ENCODE measurements around the gene COL18A1. TPM values are rescaled to one million over a fixed set of nuclear protein-coding genes. Genes with fewer than 3 reads are reported as not detected.

Gene COL18A1
- polyA plus RNA-seq, 2 of the 4 experiments (the other 2 are of a cell fraction), result 17.3 to 88.4 TPM

DNA sequence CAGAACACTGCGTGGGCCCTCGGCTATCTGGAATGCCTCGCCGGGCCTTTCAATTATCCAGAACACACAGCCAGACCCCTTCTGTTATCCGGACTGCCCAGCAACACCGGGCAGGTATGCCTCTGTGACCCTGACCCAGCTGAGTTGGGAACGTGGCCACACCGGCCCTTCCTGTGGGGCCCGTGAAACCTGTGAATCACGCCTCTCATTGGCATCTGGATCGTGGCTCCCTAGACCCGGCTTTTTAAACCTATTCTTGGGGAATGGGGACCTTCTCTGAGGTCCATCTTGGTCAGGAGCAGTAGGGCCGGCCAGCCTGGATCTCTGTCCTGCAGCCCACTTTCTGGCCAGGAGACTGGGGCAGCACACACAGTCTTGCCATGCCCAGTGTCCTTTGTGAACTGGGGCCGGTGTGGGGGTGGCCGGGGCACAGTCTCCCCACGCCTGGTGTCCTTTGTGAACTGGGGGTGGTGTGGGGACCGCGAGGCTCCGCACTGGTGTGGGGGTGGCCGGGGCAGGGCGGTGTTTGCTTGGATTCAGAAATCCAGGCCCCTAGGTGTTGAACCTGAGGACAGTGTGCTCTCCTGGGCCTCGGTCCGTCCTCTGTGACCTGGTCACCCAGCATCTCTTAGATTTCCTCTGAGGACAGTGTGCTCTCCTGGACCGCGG is 11.1 kb downstream of the COL18A1 start:
- POLR2A ChIA-PET, result no interaction called here
- Histone ChIP-seq H3K4me3 (no peak overlapping the region), H3K27ac (peak overlapping the region in 1 of 2 experiments; percentile 21; a peak in 1 of 6 replicates), H3K4me2 (no peak overlapping the region), H3K4me1 (peaks cover 11% of the 10 kb centered on the region), H3K9me3 (no peaks in the 10 kb centered on the region)
- CTCF ChIA-PET, result no interaction called here
- FAIRE-seq (no peak), ATAC-seq (no peak), DNase-seq (ENCODE audit: low read depth in 1 of 2, low spot score in 1 of 2) (no peak)
- 86% methylated on average over 18 of the region's 25 CpGs for WGBS (ENCODE audit: missing lambda C conversion rate)
- no peak for TF ChIP-seq NPAS2 (CRISPR knock-in tag; IDR thresholded peaks at IDR 0.05; ENCODE audit: borderline replicate concordance)
- no peak for TF ChIP-seq ZNF302 (CRISPR knock-in tag; IDR thresholded peaks at IDR 0.05)
- no peak for TF ChIP-seq HEYL (CRISPR knock-in tag; IDR thresholded peaks at IDR 0.05)
- TF ChIP-seq SMC3 (IDR thresholded peaks at IDR 0.05), result no peak
- TF ChIP-seq BHLHE40 (IDR thresholded peaks at IDR 0.05; ENCODE audit: low read depth, low read length), result no peak
- TF ChIP-seq EHF (CRISPR knock-in tag; IDR thresholded peaks at IDR 0.05), result no peak
- TF ChIP-seq CBX8 (IDR thresholded peaks at IDR 0.05), result no peak
- TF ChIP-seq JUNB (IDR thresholded peaks at IDR 0.05), result no peak
- TF ChIP-seq, protein P1, sequence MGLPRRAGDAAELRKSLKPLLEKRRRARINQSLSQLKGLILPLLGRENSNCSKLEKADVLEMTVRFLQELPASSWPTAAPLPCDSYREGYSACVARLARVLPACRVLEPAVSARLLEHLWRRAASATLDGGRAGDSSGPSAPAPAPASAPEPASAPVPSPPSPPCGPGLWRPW (IDR thresholded peaks at IDR 0.05), result no peak
- TF ChIP-seq TFCP2L1 (CRISPR knock-in tag; IDR thresholded peaks at IDR 0.05), result no peak
- TF ChIP-seq FOSL2 (IDR thresholded peaks at IDR 0.05), result no peak
- TF ChIP-seq FOSL2 (CRISPR knock-in tag; IDR thresholded peaks at IDR 0.05), result no peak
- TF ChIP-seq FOSB (CRISPR knock-in tag; IDR thresholded peaks at IDR 0.05), result no peak
- TF ChIP-seq CHD2 (IDR thresholded peaks at IDR 0.05; ENCODE audit: low read length, partially characterized antibody), result no peak
- no peak for TF ChIP-seq RARB (CRISPR knock-in tag; IDR thresholded peaks at IDR 0.05)
- no peak for TF ChIP-seq POLR2A (IDR thresholded peaks at IDR 0.05; ENCODE audit: low read length)
- no peak for TF ChIP-seq POLR2AphosphoS2 (conservative IDR thresholded peaks at IDR 0.05; ENCODE audit: low read length)
- TF ChIP-seq EHMT2 (IDR thresholded peaks at IDR 0.05; ENCODE audit: low read depth), result no peak

DNA sequence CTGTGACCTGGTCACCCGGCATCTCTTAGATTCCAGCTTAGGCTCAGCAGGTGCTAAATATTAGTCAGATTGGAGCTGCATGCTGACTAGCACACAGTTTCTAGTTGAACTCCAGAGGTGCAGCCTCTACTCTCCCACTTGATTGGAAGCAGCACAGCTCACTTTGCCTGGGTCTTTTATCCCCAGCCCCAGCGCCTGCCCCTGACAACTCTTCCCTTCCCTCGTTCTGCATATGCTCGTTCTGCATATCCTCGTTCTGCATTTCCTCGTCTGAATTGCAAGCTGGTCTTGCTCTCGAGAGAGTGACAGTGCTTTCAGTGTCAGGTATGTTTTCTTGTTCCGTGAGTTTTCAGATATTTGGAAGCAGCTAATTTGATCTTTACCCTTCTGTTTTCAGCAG is 11.7 kb downstream of the COL18A1 start:
- CTCF ChIA-PET, result interaction anchor here (1.1 kb wide), 1 partner anchor 9 kb away, joined by 5 read pairs; no protein-coding TSS in a partner anchor

DNA sequence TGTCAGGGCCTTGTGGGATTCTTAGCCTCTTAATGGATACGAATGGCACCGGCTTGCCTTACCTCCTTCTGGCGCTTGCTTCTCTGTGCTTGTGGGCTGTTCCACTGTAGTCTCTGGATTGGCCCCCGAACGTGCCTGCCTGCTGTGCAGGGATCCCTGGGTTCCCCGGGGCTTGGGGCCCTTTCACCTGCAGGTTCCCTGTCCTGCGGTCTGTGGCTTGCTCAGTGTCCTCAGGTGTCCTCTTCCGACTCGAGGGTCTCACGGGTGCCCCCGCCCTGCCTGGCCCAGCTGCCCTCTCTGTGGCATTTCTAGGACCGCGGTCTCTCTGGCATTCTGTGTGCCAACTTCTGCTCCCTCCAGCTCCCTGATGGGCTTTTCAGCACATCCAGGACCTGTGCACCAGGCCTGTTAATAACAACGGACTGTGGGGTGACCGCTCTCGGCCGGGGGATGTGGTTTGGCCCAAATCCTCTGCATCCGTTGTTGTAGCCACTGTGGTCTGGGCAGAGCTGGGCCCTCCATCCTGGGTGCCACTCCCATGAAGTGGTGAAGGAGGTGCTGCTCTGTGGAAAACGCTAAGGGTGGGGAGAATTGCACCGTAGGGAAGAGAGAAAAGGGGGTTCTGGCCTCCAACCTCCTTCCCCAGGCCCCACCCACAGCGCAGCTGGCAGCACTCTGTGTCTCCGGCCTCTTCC is 12.4 kb downstream of the COL18A1 start:
- Histone ChIP-seq H3K27ac (no peak overlapping the region), H3K4me2 (no peak overlapping the region), H3K9me3 (no peaks in the 10 kb centered on the region), H3K4me3 (no peak overlapping the region), H3K4me1 (peaks cover 24% of the 10 kb centered on the region)
- CTCF ChIA-PET, result interaction anchor here (1.1 kb wide), 1 partner anchor 10 kb away, joined by 5 read pairs; no protein-coding TSS in a partner anchor
- 84% methylated on average over 17 of the region's 22 CpGs for WGBS (ENCODE audit: missing lambda C conversion rate)
- FAIRE-seq (no peak), DNase-seq (ENCODE audit: low read depth in 1 of 2, low spot score in 1 of 2) (no peak), ATAC-seq (no peak)
- no peak for TF ChIP-seq RNF2 (IDR thresholded peaks at IDR 0.05; ENCODE audit: borderline replicate concordance, low read depth)
- TF ChIP-seq CBX2 (IDR thresholded peaks at IDR 0.05; ENCODE audit: borderline replicate concordance, low read depth), result no peak
- TF ChIP-seq, protein P2, sequence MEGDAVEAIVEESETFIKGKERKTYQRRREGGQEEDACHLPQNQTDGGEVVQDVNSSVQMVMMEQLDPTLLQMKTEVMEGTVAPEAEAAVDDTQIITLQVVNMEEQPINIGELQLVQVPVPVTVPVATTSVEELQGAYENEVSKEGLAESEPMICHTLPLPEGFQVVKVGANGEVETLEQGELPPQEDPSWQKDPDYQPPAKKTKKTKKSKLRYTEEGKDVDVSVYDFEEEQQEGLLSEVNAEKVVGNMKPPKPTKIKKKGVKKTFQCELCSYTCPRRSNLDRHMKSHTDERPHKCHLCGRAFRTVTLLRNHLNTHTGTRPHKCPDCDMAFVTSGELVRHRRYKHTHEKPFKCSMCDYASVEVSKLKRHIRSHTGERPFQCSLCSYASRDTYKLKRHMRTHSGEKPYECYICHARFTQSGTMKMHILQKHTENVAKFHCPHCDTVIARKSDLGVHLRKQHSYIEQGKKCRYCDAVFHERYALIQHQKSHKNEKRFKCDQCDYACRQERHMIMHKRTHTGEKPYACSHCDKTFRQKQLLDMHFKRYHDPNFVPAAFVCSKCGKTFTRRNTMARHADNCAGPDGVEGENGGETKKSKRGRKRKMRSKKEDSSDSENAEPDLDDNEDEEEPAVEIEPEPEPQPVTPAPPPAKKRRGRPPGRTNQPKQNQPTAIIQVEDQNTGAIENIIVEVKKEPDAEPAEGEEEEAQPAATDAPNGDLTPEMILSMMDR (IDR thresholded peaks at IDR 0.05), result no peak
- no peak for TF ChIP-seq ZNF302 (CRISPR knock-in tag; IDR thresholded peaks at IDR 0.05)
- TF ChIP-seq ZC3H11A (IDR thresholded peaks at IDR 0.05), result no peak
- no peak for TF ChIP-seq HDAC2 (IDR thresholded peaks at IDR 0.05)
- no peak for TF ChIP-seq SREBF2 (IDR thresholded peaks at IDR 0.05)
- POLR2A ChIA-PET, result no interaction called here

More for the DNA sequence above, 11.7 kb downstream of the COL18A1 start:
- POLR2A ChIA-PET, result no interaction called here
- WGBS (ENCODE audit: missing lambda C conversion rate), result 87% methylated on average over 8 of the region's 8 CpGs
- Histone ChIP-seq H3K4me1 (peaks cover 16% of the 10 kb centered on the region), H3K9me3 (no peaks in the 10 kb centered on the region), H3K4me2 (no peak overlapping the region), H3K27ac (no peak overlapping the region), H3K4me3 (no peak overlapping the region)
- FAIRE-seq (no peak), DNase-seq (ENCODE audit: low read depth in 1 of 2, low spot score in 1 of 2) (no peak), ATAC-seq (no peak)
- no peak for TF ChIP-seq POLR2A (IDR thresholded peaks at IDR 0.05; ENCODE audit: low read length)
- no peak for TF ChIP-seq ZNF302 (CRISPR knock-in tag; IDR thresholded peaks at IDR 0.05)

All from A549 (cell line).